PFSK-1 (cell line): ENCODE data around the gene STMND1.

Experiments used
- FOXP2 ChIP-seq: optimal IDR thresholded peaks from 2 replicates; pipeline ENCODE3; 2011; ENCODE audit warnings: borderline replicate concordance, control low read depth, inconsistent platforms; ENCODE audit not compliant: insufficient read depth; ENCODE audit errors: extremely low read length, extremely low read depth
- POLR2AphosphoS5 ChIP-seq: IDR thresholded peaks from 2 replicates; pipeline ENCODE4 v1.6.1; 2012; ENCODE audit warnings: low read depth, mild to moderate bottlenecking, control low read depth, low read length, moderate library complexity
- REST ChIP-seq, 2 experiments: IDR thresholded peaks; 2 replicates each; pipeline versions ENCODE4 v1.6.1 to v1.8.0; 2011 to 2012; ENCODE audit warnings: low read depth in 2 of 2, low read length in 2 of 2, control low read depth in 1 of 2, inconsistent platforms in 1 of 2, mild to moderate bottlenecking in 1 of 2, moderate library complexity in 1 of 2; ENCODE audit not compliant: insufficient read depth in 1 of 2
- SIN3A ChIP-seq: IDR thresholded peaks from 2 replicates; pipeline ENCODE4 v1.6.1; 2012; ENCODE audit warnings: mild to moderate bottlenecking, low read length, moderate library complexity, borderline replicate concordance; ENCODE audit not compliant: insufficient read depth
- TAF1 ChIP-seq: IDR thresholded peaks from 2 replicates; pipeline ENCODE4 v1.6.1; 2012; ENCODE audit warnings: low read length, control low read depth, borderline replicate concordance; ENCODE audit not compliant: insufficient read depth

Gene STMND1

GRCh38 chr6:17151888-17152287 lies 50.0 kb downstream of the STMND1 start:
- TF ChIP-seq REST (IDR thresholded peaks at IDR 0.05; ENCODE audit: insufficient read depth in 1 of 2, low read depth in 2 of 2, low read length in 2 of 2) (no peak), SIN3A (no peak), POLR2AphosphoS5 (no peak), TAF1 (no peak), FOXP2 (no peak)

GRCh38 chr6:17152703-17153102 lies 50.9 kb downstream of the STMND1 start:
- no peak for TF ChIP-seq REST (IDR thresholded peaks at IDR 0.05; ENCODE audit: insufficient read depth in 1 of 2, low read depth in 2 of 2, low read length in 2 of 2)
- no peak for TF ChIP-seq SIN3A
- no peak for TF ChIP-seq POLR2AphosphoS5
- no peak for TF ChIP-seq TAF1
- TF ChIP-seq FOXP2 = no peak

- TF ChIP-seq POLR2AphosphoS5 (no peak), SIN3A (no peak), REST (IDR thresholded peaks at IDR 0.05; ENCODE audit: insufficient read depth in 1 of 2, low read depth in 2 of 2, low read length in 2 of 2) (no peak), TAF1 (no peak), FOXP2 (no peak)
These were observed 54.5 kb downstream of the STMND1 start for GRCh38 chr6:17156112-17156921.

GRCh38 chr6:17156966-17157365 lies 55.1 kb downstream of the STMND1 start:
- TF ChIP-seq REST (IDR thresholded peaks at IDR 0.05; ENCODE audit: insufficient read depth in 1 of 2, low read depth in 2 of 2, low read length in 2 of 2) (no peak), SIN3A (no peak), POLR2AphosphoS5 (no peak), TAF1 (no peak), FOXP2 (no peak)
